ENCODE results near the gene MPRIP.

Gene MPRIP

GRCh38 chr17:17089796-17090641 is 47.8 kb downstream of the MPRIP start:
- no peak for DNase-seq

- no peak for DNase-seq
These were observed 48.4 kb downstream of the MPRIP start for GRCh38 chr17:17090642-17091103.

DNA sequence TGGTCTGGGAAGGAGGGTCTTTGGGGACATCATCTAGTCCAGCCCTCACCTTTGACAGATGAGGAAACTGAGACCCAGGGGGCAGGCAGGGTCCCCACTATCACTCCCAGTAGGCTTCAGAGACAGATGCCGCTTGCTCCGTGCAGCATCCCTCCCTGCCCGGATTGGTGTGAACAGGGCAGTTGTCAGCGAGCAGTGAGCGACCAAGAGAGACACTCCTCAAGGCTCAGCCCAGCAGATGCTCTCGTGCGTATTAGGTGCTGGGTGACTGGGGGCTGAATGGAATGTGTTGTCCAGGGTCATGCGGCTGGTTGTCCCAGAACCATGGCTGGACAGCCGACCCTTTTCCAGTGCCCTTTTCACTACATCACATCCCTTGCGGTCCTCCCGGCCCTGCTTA is 49.0 kb downstream of the MPRIP start:
- no peak for DNase-seq

- no peak for DNase-seq
These were observed 49.8 kb downstream of the MPRIP start for GRCh38 chr17:17091856-17092756.

GRCh38 chr17:17093764-17094163 is 51.5 kb downstream of the MPRIP start:
- DNase-seq = no peak

DNA sequence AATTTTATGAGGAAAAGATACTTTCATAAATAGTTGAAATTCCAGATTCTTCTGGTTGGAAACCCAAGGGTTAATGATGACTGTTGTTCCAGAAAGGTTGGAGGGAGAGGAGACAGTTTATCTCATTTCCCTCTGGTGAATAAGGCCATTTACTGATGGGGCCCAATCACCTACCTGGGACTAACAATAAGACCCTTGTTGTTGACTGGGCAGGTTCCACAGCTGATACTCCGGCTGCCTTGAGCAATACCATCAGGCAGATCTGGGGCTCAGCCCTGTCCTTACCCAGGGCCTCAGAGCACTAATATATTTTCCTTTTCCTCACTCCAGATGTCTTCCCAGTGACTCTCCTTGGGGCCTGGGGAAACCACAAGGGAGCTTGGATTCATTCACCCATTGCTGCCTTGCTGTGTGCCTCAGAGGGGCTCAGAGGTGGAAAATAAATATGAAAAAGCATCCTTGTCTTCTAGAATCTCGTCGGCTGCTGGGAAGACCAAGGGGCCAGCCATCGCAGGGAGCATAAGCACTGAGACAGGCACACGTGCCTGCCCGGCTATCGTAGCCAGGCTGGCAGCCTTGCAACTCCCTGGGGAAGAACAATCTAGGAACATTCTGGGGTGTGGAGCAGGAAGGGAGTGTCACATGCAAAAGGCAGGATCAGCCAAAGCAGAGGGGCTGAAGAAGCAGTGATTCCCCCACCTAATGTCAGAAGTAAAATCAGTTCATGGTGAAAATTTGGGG is 54.4 kb downstream of the MPRIP start:
- DNase-seq = no peak

GRCh38 chr17:17097763-17098345 is 55.6 kb downstream of the MPRIP start:
- no peak for DNase-seq

- DNase-seq = no peak
These were observed 56.4 kb downstream of the MPRIP start for GRCh38 chr17:17098551-17099179.

DNA sequence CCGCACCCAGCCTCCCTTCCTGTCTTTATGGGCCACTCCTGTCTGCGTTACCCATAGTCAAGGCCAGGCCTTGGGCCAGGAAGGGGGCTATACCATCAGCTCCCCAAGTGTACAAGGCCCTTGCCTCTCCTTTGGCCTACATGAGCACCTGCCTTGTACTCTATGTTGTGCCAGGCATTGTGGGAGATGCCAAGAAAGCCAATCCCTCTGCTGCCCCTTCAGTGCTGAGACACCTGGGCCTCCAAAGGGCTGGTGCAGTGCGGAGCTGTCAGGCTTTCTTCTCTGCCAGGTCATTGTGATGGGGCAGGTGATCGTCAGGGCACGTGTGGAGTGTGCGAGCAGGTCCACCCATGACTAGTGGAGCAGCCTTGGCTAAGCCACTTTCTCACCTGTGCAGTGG is 59.9 kb downstream of the MPRIP start:
- DNase-seq = no peak

DNA sequence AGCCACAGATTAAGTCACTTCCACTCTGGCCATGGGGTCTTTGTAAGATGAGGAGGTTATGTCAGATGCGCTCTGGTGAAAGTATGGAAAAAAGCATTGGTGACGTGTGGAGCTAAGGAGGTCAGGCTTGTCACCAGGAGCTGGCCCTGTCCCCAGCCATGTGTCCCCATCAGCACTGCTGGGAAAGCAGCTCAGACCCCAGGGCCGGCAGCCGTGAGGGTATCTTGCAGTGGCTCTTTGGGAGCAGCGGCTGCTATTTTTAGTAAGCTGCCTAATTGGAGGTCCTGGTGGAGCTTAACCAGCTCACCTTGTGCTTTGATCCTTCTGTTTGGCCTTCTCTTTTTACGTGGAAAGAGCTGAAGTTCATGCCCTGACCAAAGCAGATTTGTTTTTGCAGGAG is 60.9 kb downstream of the MPRIP start:
- DNase-seq = no peak

- no peak for DNase-seq
These were observed 61.8 kb downstream of the MPRIP start for GRCh38 chr17:17104036-17104435.

- DNase-seq = no peak
These were observed 62.2 kb downstream of the MPRIP start for GRCh38 chr17:17104494-17104893.

DNA sequence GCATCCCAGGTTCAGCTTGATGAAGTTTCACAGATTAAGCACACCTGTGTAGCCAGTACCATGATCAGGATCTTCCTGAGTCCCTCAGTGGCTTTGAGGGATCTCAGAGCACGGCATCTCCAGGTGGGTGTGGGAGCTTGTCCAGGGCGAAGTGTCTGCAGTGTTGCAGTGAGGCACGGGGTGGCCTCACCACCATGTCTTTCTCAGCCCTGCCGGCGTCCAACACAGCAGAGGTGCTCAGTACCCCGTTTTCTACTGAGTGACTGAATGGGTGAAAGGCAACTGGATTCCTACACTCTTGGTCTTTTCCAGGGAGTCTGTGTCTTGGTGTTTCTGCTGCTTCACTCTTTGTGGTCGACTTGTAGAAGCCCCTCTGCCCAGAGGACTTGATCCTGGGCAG is 63.7 kb downstream of the MPRIP start:
- no peak for DNase-seq

GRCh38 chr17:17106756-17107155 is 64.5 kb downstream of the MPRIP start:
- DNase-seq = no peak

DNA sequence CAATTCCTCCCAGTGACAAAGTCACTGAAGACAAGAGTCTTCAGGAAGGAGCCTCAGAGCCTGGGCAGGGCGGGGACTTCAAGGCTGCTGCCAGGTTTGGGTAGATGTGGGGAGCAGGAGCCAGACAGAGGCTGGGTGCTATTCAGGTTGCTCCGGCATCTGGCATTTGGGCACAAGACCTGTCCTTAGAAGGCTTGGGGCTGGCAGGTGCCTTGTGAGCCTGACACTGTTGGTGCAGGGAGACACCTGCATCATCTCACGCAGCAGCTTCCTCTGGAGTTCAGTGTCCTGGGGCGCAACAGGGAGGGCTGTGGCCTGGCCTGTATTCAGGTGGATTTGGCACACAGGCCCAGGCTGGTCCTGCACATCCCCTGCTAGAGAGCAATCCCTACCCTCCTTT is 65.0 kb downstream of the MPRIP start:
- no peak for DNase-seq

- DNase-seq = no peak
These were observed 65.7 kb downstream of the MPRIP start for GRCh38 chr17:17107891-17108431.

DNA sequence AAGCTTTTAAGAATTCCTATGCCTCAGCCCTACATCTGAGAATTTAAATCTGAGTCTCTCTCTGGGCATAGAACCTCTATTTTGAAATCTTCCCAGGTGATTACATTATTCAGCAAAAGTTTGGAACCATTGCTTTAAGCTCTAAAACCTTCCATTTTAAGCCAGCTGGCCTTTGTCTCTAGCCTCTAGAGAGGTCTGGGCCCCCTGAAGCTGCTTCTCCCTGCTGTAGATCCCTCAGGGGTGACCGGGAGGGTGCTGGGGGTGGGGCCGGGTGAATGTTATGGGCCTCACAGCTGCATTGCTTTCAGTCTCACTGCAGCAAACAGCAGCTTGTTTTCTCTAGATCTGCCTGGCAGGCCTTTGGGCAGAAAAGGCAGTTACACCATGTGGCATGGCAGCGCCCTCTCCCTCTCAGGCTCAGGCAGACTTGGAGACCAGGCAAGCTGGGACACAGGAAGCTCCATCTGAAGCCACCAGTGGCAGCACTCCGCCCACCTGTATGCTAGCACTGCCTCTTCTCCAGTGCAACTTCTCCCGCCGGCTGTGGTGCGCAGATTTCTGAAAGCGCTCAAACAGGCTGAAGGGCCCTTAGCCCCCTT is 66.3 kb downstream of the MPRIP start:
- DNase-seq = no peak

GRCh38 chr17:17109256-17109655 is 67.0 kb downstream of the MPRIP start:
- no peak for DNase-seq

- DNase-seq = no peak
These were observed 67.7 kb downstream of the MPRIP start for GRCh38 chr17:17109907-17110306.

- no peak for DNase-seq
These were observed 68.3 kb downstream of the MPRIP start for GRCh38 chr17:17110520-17110919.

Data from NCI-H2107 (cell line).